ENCODE results near the gene CELSR2.
A peak's percentile ranks its signal among the peaks of the same experiment; 100 is the strongest.
"Not testable (repeated sequence)": the region's sequence is repeated elsewhere in the genome, so short reads cannot be mapped to it uniquely, and the experiment has no call there.

CELSR2 gene

DNA sequence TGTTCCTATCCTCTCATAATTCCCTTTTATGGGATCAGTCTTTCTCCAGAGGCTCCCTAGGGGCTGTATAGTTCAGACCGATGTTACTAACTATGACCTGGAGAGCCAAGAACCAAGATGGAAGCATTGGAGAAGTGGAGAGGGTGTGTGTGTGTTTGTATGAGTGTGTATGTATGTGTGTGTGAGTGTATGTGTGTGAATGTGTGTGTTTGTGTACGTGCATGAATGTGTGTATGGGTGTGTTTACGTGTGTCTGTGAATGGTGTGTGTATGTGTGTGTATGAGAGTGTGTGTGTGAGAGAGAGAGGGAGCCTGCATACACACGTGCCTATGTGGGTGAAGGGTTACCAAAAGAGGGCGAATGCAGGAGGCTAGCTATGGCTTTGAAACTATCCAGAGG, 52.5 kb downstream of the CELSR2 start:
- DNase-seq (ENCODE audit: low read depth) = no peak

DNA sequence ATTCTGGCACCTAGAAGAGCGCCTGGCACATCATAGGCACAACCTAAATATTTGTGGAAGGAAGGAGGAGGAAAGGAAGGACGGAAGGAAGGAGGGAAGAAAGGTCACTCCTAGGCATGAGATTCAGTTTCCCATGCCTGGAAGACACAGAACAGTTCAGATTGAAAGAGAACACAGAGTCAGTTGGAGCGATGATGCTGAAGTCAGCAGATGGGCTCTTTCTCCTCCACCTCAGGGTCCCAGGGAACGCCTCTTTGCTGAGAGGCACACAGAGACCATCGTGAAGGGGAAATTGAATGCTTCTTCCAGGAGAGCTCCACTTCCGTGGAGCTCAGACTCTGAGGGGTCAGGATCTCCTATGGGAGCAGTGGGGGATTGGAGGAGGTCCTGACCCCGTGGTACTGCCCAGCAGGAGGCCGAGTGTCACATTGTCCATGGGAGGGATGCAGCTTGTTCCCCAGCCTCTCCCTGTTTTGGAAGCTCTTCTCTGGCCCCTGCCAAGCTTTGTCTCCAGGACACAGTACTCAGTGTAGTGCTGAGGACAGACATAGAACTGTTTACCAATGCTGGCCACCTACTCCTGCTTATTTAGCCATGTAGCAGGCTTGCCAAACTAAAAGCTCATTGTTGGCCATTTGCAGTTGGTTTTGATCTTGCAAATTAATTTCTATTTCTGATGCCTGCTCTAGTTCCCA, 55.0 kb downstream of the CELSR2 start:
- no peak for DNase-seq (ENCODE audit: low read depth)

DNA sequence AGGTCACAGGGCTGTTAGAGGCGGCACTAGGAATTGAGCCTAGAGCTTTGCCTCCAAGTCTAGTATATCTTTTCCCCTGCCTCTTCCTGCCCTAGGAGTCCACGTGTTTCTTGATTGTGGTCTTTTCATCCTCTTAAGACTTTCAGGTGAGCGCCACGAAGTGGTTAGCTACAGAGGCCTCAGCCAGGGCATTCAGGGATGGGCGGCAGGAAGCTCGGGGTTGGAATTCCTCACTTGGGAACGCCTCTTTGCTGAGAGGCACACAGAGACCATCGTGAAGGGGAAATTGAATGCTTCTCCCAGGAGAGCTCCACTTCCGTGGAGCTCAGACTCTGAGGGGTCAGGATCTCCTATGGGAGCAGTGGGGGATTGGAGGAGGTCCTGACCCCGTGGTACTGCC, 56.7 kb downstream of the CELSR2 start:
- not testable (repeated sequence) for DNase-seq (ENCODE audit: low read depth)

DNA sequence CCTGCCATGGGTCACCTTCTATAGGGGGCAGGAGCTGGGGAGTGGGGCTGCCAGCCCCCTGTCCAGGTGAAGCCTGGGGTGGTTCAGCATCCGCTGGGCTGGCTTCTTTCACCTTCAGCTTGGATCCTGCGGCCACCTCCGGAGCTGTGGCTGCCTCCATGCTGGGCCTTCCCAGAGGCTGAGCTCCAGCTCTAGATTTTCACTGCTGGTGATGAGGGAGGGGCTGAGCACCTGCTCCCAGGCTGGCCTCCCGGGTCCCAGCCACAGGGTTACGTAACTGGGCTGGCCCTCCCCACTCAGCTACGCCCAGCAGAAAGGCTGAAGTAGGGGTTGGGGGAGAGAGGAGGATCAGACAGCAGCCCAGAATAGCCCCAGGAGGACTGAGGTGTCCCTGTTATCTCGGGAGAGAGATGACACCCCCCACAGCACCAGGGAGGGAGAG, 57.5 kb downstream of the CELSR2 start, which contains the start of gene MYBPHL:
Gene MYBPHL (minus strand): TSS at position 180 of the 442 bp plus-strand sequence. CDS start 20 bp downstream, at position 160.
- DNase-seq (ENCODE audit: low read depth) = no peak

DNA sequence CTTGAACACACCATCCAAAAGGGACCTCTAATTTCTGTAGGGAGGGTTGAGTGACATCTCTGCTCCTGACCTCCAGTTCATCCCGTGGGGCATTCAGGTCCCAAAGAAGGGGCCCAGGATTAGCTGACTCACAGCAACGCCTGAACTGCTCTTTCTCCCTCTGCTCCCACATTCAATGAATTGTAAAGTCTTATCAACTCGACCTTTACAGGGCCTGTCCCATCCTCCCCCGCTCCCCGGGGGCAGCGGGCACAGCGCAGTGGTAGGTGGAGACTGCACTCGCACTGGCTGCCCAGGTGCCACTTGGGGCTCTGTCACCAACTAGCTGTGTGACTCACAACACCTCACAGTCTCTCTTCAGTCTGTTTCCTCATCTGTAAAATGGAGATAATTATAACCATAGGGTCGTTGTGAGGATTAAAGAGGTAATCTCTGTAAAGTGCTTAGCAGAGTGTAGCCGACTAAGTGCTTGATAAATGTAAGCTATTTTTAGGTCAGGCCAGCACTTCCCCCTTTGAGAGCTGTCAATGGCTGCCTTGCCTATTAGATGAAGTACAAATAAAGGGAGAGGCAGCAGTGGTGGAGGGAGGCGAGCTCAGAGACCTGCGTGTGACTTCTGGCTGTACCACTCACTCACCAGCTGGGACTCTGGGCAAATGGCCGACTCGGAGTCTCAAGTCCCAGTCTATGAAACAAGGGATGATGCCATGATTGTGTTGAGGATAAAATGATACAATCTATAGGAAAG, 58.1 kb downstream of the CELSR2 start:
- DNase-seq (ENCODE audit: low read depth) = no peak

GRCh38 chr1:109309347-109309746, 60.0 kb downstream of the CELSR2 start:
- no peak for DNase-seq (ENCODE audit: low read depth)

DNA sequence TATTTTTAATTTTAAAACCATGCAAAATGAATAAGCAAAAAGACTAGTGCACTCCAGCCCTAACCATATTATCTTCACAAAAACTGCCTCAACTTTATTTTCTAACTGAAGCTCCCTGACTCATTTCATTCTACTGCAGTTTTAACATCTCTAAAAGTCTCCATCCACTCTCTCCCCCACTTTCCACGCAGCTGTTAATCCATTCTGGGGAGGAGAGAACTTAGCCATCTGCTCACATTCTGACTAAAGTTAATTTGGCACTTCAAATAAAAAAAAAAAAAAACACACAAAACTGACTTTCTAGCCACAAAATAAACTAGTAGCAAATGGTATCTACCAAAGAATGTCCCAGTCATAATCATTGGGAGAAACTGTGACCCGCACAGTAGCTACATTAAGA, 62.9 kb downstream of the CELSR2 start:
- no peak for DNase-seq (ENCODE audit: low read depth)

- no peak for DNase-seq (ENCODE audit: low read depth)
These were observed 63.8 kb downstream of the CELSR2 start for GRCh38 chr1:109312978-109313775.

DNA sequence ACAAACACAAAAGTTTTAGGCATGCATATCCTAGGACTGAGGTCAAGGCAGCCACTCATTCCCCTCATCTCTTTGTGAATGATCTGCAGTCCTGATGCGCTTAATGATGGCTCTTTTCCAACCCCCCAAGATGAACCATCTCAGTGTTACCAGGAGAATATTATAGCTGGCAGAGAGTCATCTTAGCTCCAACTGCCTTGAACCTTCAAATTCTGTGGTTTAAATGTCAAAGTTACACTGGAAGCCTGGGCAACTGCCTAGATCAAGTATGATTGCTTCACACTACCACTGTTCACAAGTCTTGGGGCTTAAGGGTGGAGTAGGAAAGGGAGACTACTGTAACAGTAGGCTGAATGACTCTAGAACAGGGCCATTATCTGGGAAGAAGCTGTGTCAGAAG, 65.5 kb downstream of the CELSR2 start:
- peak; percentile 21 for DNase-seq (ENCODE audit: low read depth)

- no peak for DNase-seq (ENCODE audit: low read depth)
These were observed 65.9 kb downstream of the CELSR2 start for GRCh38 chr1:109315288-109315687.

DNA sequence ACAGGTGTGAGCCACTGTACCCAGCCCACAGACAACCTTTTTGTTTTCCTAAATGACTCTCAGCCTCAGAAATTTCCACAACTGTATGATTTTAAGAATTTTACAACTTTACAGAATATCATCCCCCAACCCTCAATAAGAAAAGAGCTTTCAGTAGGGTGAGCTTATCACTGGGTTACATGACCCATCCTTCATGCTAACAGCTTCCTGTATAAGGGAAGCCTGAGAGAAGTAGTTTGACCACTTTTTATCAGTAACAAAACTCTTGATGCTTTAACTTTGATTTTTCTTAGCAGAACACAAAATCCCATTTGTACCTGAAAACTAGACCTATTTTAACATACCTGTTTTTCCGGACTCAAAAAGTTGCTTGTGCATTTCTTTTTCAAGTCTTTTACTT, 67.2 kb downstream of the CELSR2 start:
- no peak for DNase-seq (ENCODE audit: low read depth)

DNA sequence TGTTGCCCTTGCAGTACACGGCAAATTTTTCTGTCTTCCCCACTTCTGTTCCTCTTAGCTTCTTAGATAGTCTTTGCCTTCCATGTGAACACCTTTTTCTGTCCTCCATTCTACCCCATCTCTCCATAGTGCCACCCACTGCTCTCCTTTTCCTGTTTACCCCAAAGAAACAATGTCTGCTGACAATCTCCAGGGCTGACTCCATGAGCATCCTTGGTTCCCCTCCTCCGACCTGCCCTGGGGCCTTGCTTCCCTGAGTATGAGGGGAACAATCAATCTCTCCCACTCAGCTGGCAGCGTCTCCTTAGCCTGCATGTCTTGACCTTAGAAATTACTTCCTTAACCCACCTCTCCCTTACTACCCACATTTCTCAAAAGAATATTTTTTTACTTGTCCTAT, 69.8 kb downstream of the CELSR2 start:
- DNase-seq (ENCODE audit: low read depth) = no peak

- no peak for DNase-seq (ENCODE audit: low read depth)
These were observed 73.6 kb downstream of the CELSR2 start for GRCh38 chr1:109322974-109323373.

All from GM04503 (cell line).